22Rv1 (cell line): ENCODE measurements around the gene COBL.

Experiments
- CTCF ChIP-seq: fragments of 450-650 bp; IDR thresholded peaks from 2 replicates; pipeline ENCODE4 v1.5.1; 2017; ENCODE audit warnings: mild to moderate bottlenecking
- ZFX ChIP-seq: fragments of 450-650 bp; IDR thresholded peaks from 2 replicates; pipeline ENCODE4 v1.6.1; 2017; ENCODE audit warnings: antibody characterized with exemption, borderline replicate concordance

- no peak for TF ChIP-seq CTCF
- TF ChIP-seq ZFX = no peak
Measured at GRCh38 chr7:51290702-51291540, 25.7 kb downstream of the COBL start.
